GM19455 (cell line): ENCODE data around the gene ZSCAN20.
"Not testable (repeated sequence)": the region's sequence is repeated elsewhere in the genome, so short reads cannot be mapped to it uniquely, and the experiment has no call there.

Experiments
- ATAC-seq: cut with Tn5 transposase; IDR thresholded peaks from one replicate; pipeline ENCODE4 v1.9.1; 2021; ENCODE audit not compliant: unreplicated experiment

Gene ZSCAN20

GRCh38 chr1:33473900-33474299 lies 1.5 kb downstream of the ZSCAN20 start:
- no peak for ATAC-seq

GRCh38 chr1:33477451-33477850 lies 5.0 kb downstream of the ZSCAN20 start:
- ATAC-seq: no peak

- ATAC-seq: no peak
These were observed 10.0 kb downstream of the ZSCAN20 start for GRCh38 chr1:33482412-33482811.

- no peak for ATAC-seq
These were observed 16.2 kb downstream of the ZSCAN20 start for GRCh38 chr1:33488624-33489023.

- no peak for ATAC-seq
These were observed 22.5 kb downstream of the ZSCAN20 start for GRCh38 chr1:33494929-33495328.

- ATAC-seq: no peak
These were observed 25.0 kb downstream of the ZSCAN20 start for GRCh38 chr1:33497410-33497809.

GRCh38 chr1:33500547-33500946 lies 28.1 kb downstream of the ZSCAN20 start:
- no peak for ATAC-seq

- ATAC-seq: no peak
These were observed 28.9 kb downstream of the ZSCAN20 start for GRCh38 chr1:33501309-33501708.

GRCh38 chr1:33501774-33502173 lies 29.3 kb downstream of the ZSCAN20 start:
- ATAC-seq: no peak

GRCh38 chr1:33502726-33503125 lies 30.3 kb downstream of the ZSCAN20 start:
- no peak for ATAC-seq

- ATAC-seq: no peak
These were observed 31.1 kb downstream of the ZSCAN20 start for GRCh38 chr1:33503506-33503905.

GRCh38 chr1:33507661-33508060 lies 35.2 kb downstream of the ZSCAN20 start:
- ATAC-seq: no peak

- no peak for ATAC-seq
These were observed 35.7 kb downstream of the ZSCAN20 start for GRCh38 chr1:33508151-33508550.

- not testable (repeated sequence) for ATAC-seq
These were observed 36.8 kb downstream of the ZSCAN20 start for GRCh38 chr1:33509276-33509675.

GRCh38 chr1:33512226-33513011 lies 40.0 kb downstream of the ZSCAN20 start:
- ATAC-seq: no peak

GRCh38 chr1:33515112-33515511 lies 42.7 kb downstream of the ZSCAN20 start:
- no peak for ATAC-seq

GRCh38 chr1:33515607-33516006 lies 43.2 kb downstream of the ZSCAN20 start:
- no peak for ATAC-seq

- ATAC-seq: no peak
These were observed 44.0 kb downstream of the ZSCAN20 start for GRCh38 chr1:33516428-33516827.

- ATAC-seq: no peak
These were observed 44.6 kb downstream of the ZSCAN20 start for GRCh38 chr1:33516891-33517567.

GRCh38 chr1:33517596-33518250 lies 45.3 kb downstream of the ZSCAN20 start:
- ATAC-seq: no peak

- no peak for ATAC-seq
These were observed 46.9 kb downstream of the ZSCAN20 start for GRCh38 chr1:33519240-33519884.
